ENCODE measurements around the gene TCF25. TPM values are rescaled to one million over a fixed set of nuclear protein-coding genes. Genes with fewer than 3 reads are reported as not detected.
A peak's percentile ranks its signal among the peaks of the same experiment; 100 is the strongest.
"Not testable (repeated sequence)": the region's sequence is repeated elsewhere in the genome, so short reads cannot be mapped to it uniquely, and the experiment has no call there.

Gene TCF25, protein sequence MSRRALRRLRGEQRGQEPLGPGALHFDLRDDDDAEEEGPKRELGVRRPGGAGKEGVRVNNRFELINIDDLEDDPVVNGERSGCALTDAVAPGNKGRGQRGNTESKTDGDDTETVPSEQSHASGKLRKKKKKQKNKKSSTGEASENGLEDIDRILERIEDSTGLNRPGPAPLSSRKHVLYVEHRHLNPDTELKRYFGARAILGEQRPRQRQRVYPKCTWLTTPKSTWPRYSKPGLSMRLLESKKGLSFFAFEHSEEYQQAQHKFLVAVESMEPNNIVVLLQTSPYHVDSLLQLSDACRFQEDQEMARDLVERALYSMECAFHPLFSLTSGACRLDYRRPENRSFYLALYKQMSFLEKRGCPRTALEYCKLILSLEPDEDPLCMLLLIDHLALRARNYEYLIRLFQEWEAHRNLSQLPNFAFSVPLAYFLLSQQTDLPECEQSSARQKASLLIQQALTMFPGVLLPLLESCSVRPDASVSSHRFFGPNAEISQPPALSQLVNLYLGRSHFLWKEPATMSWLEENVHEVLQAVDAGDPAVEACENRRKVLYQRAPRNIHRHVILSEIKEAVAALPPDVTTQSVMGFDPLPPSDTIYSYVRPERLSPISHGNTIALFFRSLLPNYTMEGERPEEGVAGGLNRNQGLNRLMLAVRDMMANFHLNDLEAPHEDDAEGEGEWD
- 272 TPM for total RNA-seq (ENCODE audit: unreplicated experiment)
- long read RNA-seq, transcript TCF25-201 (18 exons, 2,233 nt), result major isoform, 65 of 131 reads
- long read RNA-seq, transcript TCF25-203 (2 exons, 981 nt), result minor isoform, 10 of 131 reads
- long read RNA-seq, partial matches to known transcripts, result 37 of 131 reads
- long read RNA-seq, other reads (novel, unspliced or antisense), result 19 of 131 reads

DNA sequence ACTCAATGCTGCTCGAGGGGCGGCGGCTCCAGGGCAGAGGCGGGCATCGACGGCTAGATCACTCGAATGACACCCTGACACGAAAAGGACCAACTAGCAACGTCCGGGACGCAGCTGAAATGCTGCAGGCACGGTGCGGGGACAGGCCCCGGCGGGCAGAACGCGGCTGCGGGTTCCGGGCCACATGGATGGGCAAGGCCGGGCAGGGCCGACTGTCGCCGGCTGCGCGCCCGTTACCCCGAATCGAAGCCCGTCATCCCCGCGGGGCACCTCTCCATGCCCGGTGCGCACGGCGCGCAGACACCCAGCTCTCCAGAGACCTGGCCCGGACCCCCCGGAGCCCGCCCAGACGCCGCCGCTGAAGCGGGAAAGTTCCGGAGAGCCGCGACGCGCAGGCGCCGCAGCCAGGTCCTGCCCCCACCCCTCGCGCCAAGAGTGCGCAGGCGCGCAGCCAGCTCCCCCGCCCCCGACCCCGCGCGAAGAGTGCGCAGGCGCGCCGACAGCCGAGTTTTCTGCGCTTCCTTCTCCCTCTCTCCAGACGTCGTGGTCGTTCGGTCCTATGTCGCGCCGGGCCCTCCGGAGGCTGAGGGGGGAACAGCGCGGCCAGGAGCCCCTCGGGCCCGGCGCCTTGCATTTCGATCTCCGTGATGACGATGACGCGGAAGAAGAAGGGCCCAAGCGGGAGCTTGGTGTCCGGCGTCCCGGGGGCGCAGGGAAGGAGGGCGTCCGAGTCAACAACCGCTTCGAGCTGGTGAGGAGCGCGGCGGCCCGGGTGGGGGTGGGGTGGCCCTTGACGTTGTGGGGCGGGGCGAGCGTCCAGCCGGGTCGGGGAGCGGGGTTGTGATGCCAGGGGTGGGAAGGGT, at the start of gene TCF25:
TCF25 (plus strand) TSS at position 484 of the 863 bp plus-strand sequence; CDS start at position 560, 76 bp downstream.
- Mint-ChIP-seq H3K4me1 (ENCODE audit: low read depth, unreplicated experiment) (peaks cover 2% of the 10 kb centered on the region), H3K36me3 (ENCODE audit: unreplicated experiment) (no peaks in the 10 kb centered on the region), H3K27me3 (ENCODE audit: unreplicated experiment) (no peaks in the 10 kb centered on the region), H3K27ac (ENCODE audit: unreplicated experiment) (peak within 1 kb of the TSS; percentile 97), H3K9me3 (ENCODE audit: unreplicated experiment) (peaks cover 7% of the 10 kb centered on the region), H3K4me3 (ENCODE audit: unreplicated experiment) (peak within 1 kb of the TSS; percentile 92)
- peak; percentile 90 for DNase-seq
- TF ChIP-seq CTCF (IDR thresholded peaks at IDR 0.05; ENCODE audit: partially characterized antibody, unreplicated experiment), result peak; percentile 31

GRCh38 chr16:89823824-89824148, 49.6 kb upstream of the TCF25 start:
- H3K4me3 Mint-ChIP-seq (ENCODE audit: unreplicated experiment); H3K36me3 Mint-ChIP-seq (ENCODE audit: unreplicated experiment); H3K27ac Mint-ChIP-seq (ENCODE audit: unreplicated experiment); H3K4me1 Mint-ChIP-seq (ENCODE audit: low read depth, unreplicated experiment); DNase-seq; H3K9me3 Mint-ChIP-seq (ENCODE audit: unreplicated experiment); H3K27me3 Mint-ChIP-seq (ENCODE audit: unreplicated experiment): not testable (repeated sequence)

DNA sequence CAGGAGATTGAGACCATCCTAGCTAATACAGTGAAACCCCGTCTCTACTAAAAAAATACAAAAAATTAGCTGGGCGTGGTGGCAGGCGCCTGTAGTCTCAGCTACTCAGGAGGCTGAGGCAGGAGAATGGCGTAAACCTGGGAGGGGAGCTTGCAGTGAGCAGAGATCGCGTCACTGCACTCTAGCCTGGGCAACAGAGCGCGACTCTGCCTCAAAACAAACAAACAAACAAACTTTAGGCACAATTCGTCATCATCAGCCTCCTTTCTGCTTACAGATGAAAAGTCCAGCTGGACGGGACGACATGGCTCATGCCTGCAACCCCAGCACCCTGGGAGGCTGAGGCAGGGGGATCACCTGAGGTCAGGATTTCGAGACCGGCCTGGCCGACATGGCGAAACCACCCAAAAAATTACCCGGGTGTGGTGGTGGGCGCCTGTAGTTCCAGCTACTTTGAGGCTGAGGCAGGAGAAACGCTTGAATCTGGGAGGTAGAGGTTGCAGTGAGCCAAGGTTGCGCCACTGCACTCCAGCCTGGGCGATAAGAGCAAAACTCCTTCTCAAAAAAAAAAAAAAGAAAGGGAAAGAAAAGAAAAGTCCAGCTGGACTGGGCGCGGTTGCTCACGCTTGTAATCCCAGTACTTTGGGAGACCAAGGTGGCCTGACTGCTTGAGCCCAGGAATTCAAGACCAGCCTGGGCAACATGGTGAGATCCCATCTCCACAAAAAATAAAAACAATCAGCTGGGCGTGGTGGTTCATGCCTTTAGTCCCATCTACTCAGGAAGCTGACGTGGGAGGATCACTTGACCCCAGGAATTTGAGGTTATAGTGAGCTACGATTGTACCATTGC, 46.6 kb upstream of the TCF25 start:
- Mint-ChIP-seq H3K27ac (ENCODE audit: unreplicated experiment) (no peak overlapping the region), H3K4me1 (ENCODE audit: low read depth, unreplicated experiment) (peaks cover 11% of the 10 kb centered on the region), H3K36me3 (ENCODE audit: unreplicated experiment) (no peaks in the 10 kb centered on the region), H3K4me3 (ENCODE audit: unreplicated experiment) (no peak overlapping the region), H3K27me3 (ENCODE audit: unreplicated experiment) (peaks cover 7% of the 10 kb centered on the region), H3K9me3 (ENCODE audit: unreplicated experiment) (peaks cover 8% of the 10 kb centered on the region)
- no peak for TF ChIP-seq CTCF (IDR thresholded peaks at IDR 0.05; ENCODE audit: partially characterized antibody, unreplicated experiment)
- no peak for DNase-seq

DNA sequence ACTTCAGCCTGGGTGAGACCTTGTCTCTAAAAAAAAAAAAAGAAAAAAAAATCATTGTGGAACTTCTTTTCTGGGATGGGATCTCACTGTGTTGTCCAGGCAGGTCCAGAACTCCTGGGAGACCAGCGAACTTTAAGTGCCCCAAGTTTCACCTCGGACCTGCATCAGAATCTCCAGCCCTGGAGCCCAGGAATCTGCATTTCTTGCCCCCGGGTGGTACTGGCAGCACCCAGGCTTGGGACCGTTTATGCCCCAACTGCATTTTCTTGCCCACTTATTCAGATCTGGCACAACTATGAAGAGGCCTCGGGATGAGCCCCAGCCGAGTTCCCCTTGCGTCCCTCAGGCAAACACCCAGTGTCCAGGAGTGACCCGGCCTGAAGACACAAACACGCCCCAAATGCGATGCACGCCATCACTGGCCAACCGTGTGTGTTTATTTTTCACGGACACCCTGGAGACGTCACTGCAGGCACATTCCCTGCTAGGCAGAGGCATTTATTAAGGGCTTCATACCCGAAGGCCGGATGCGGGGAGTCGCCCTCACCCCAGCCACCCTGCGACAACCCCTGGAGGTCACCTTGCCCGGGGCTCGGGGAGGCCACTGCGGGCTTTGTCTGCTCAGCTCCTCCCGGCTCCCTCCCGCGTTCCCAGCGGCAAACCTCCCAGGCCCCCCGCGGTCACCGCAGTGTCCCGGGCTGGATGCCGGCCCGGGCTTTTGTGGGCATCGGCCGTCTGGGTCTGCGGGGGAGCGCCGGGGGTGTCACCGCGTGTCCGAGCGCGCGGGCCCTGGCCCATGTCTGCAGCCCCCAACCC, 45.8 kb upstream of the TCF25 start:
- peak; percentile 67 for DNase-seq
- TF ChIP-seq CTCF (IDR thresholded peaks at IDR 0.05; ENCODE audit: partially characterized antibody, unreplicated experiment), result no peak
- no peaks in the 10 kb centered on the region for H3K36me3 Mint-ChIP-seq (ENCODE audit: unreplicated experiment)
- H3K27me3 Mint-ChIP-seq (ENCODE audit: unreplicated experiment), result peaks cover 8% of the 10 kb centered on the region
- H3K27ac Mint-ChIP-seq (ENCODE audit: unreplicated experiment), result no peak overlapping the region
- peaks cover 13% of the 10 kb centered on the region for H3K4me1 Mint-ChIP-seq (ENCODE audit: low read depth, unreplicated experiment)
- peak overlapping the region; percentile 90 for H3K4me3 Mint-ChIP-seq (ENCODE audit: unreplicated experiment)
- H3K9me3 Mint-ChIP-seq (ENCODE audit: unreplicated experiment), result peaks cover 8% of the 10 kb centered on the region
